WTC11 (cell line): ENCODE data around the gene IPPK. TPM values are rescaled to one million over a fixed set of nuclear protein-coding genes. Genes with fewer than 3 reads are reported as not detected.

Experiments
- ATAC-seq: fragments of 200-7000 bp; cut with Tn5 transposase; 2 replicates; pipeline ENCODE4 v1.10.0; 2021; ENCODE audit warnings: mild to moderate bottlenecking, moderate library complexity
- CTCF ChIA-PET: fragments of 300-600 bp; sonication (Branson Sonifier 250); formaldehyde crosslinking; loops from one replicate; lab custom pipeline; 2021; ENCODE audit warnings: antibody characterized with exemption; lab: Charles Lee
- POLR2A ChIA-PET: fragments of 350-600 bp; sonication (Branson Sonifier 250); formaldehyde crosslinking; loops from one replicate; lab custom pipeline; 2021; ENCODE audit warnings: antibody characterized with exemption; lab: Charles Lee
- DNase-seq: peaks from one replicate; pipeline ENCODE4 v3.0.0; 2021; ENCODE audit warnings: low spot score
- H3K27ac Mint-ChIP-seq: 2 replicates; pipeline ENCODE4 v1.8.0; 2021; ENCODE audit warnings: mixed read lengths
- H3K27me3 Mint-ChIP-seq: 2 replicates; pipeline ENCODE4 v1.8.0; 2021; ENCODE audit warnings: low read depth, mild to moderate bottlenecking, moderate library complexity, mixed read lengths
- H3K36me3 Mint-ChIP-seq: 2 replicates; pipeline ENCODE4 v1.8.0; 2021; ENCODE audit warnings: mixed read lengths
- H3K4me1 Mint-ChIP-seq: 2 replicates; pipeline ENCODE4 v1.8.0; 2022; ENCODE audit warnings: mixed read lengths
- H3K4me3 Mint-ChIP-seq: 2 replicates; pipeline ENCODE4 v1.8.0; 2021; ENCODE audit warnings: mild to moderate bottlenecking, moderate library complexity, mixed read lengths
- H3K9me3 Mint-ChIP-seq: 2 replicates; pipeline ENCODE4 v1.8.0; 2021; ENCODE audit warnings: mixed read lengths
- FOXJ3 ChIP-seq: sonication (generic); formaldehyde crosslinking; IDR thresholded peaks from 2 replicates; pipeline ENCODE4 v1.9.0; 2021; ENCODE audit warnings: missing genetic modification reagents, mild to moderate bottlenecking, borderline replicate concordance
- FOXK1 ChIP-seq: sonication (generic); formaldehyde crosslinking; IDR thresholded peaks from 2 replicates; pipeline ENCODE4 v1.8.0; 2022; ENCODE audit warnings: mild to moderate bottlenecking, moderate library complexity, missing genetic modification reagents
- GRHL2 ChIP-seq: fragments of 250-450 bp; sonication (Bioruptor Pico); IDR thresholded peaks from 2 replicates; pipeline ENCODE4 v1.8.0; 2022; ENCODE audit warnings: mild to moderate bottlenecking, moderate library complexity; ENCODE audit not compliant: insufficient replicate concordance, severe bottlenecking
- JAZF1 ChIP-seq: fragments of 250-450 bp; sonication (Bioruptor Pico); IDR thresholded peaks from 2 replicates; pipeline ENCODE4 v1.9.0; 2021; ENCODE audit warnings: moderate library complexity, mild to moderate bottlenecking, inconsistent platforms
- MXD4 ChIP-seq: fragments of 250-450 bp; sonication (Bioruptor Pico); IDR thresholded peaks from 2 replicates; pipeline ENCODE4 v1.8.0; 2021; ENCODE audit warnings: mild to moderate bottlenecking, moderate library complexity, borderline replicate concordance
- NR2C2 ChIP-seq: sonication (generic); formaldehyde crosslinking; IDR thresholded peaks from 2 replicates; pipeline ENCODE4 v1.8.0; 2022; ENCODE audit warnings: mild to moderate bottlenecking, missing genetic modification reagents
- ZBTB21 ChIP-seq: sonication (generic); formaldehyde crosslinking; IDR thresholded peaks from 2 replicates; pipeline ENCODE4 v1.8.1; 2023; ENCODE audit warnings: mild to moderate bottlenecking, missing genetic modification reagents, borderline replicate concordance
- ZNF138 ChIP-seq: sonication (generic); formaldehyde crosslinking; conservative IDR thresholded peaks from 2 replicates; pipeline ENCODE4 v1.8.1; 2022; ENCODE audit warnings: mild to moderate bottlenecking, moderate library complexity, missing genetic modification reagents
- total RNA-seq: library from RNA; stranded (reverse); gene quantifications from 3 replicates; pipeline ENCODE4 v1.2.3, GENCODE V29; 2021
- TF ChIP-seq, protein P1 (sequence below): sonication (generic); formaldehyde crosslinking; IDR thresholded peaks from 2 replicates; pipeline ENCODE4 v1.8.1; 2022; ENCODE audit warnings: missing genetic modification reagents, borderline replicate concordance
- TF ChIP-seq, protein P2 (sequence below): sonication (generic); formaldehyde crosslinking; conservative IDR thresholded peaks from 2 replicates; pipeline ENCODE4 v1.8.1; 2023; ENCODE audit warnings: mild to moderate bottlenecking, low read depth, missing genetic modification reagents, moderate library complexity
- TF ChIP-seq, protein P3 (sequence below): sonication (generic); formaldehyde crosslinking; IDR thresholded peaks from 2 replicates; pipeline ENCODE4 v1.8.1; 2023; ENCODE audit warnings: mild to moderate bottlenecking, missing genetic modification reagents, borderline replicate concordance
- TF ChIP-seq, protein P4 (sequence below): fragments of 250-450 bp; sonication (Bioruptor Pico); IDR thresholded peaks from 2 replicates; pipeline ENCODE4 v1.9.0; 2021; ENCODE audit warnings: mild to moderate bottlenecking
- TF ChIP-seq, protein P5 (sequence below): sonication (generic); formaldehyde crosslinking; IDR thresholded peaks from 2 replicates; pipeline ENCODE4 v1.8.1; 2022; ENCODE audit warnings: mild to moderate bottlenecking, moderate library complexity, missing genetic modification reagents
- TF ChIP-seq, protein P6 (sequence below): sonication (generic); formaldehyde crosslinking; IDR thresholded peaks from 2 replicates; pipeline ENCODE4 v1.8.0; 2022; ENCODE audit warnings: mild to moderate bottlenecking, missing genetic modification reagents
- TF ChIP-seq, protein P7 (sequence below): fragments of 250-450 bp; sonication (Bioruptor Pico); IDR thresholded peaks from 2 replicates; pipeline ENCODE4 v1.8.0; 2021; ENCODE audit warnings: mild to moderate bottlenecking

Gene IPPK
- total RNA-seq, 1 experiment from 2014 or later, result 8.6 TPM

DNA sequence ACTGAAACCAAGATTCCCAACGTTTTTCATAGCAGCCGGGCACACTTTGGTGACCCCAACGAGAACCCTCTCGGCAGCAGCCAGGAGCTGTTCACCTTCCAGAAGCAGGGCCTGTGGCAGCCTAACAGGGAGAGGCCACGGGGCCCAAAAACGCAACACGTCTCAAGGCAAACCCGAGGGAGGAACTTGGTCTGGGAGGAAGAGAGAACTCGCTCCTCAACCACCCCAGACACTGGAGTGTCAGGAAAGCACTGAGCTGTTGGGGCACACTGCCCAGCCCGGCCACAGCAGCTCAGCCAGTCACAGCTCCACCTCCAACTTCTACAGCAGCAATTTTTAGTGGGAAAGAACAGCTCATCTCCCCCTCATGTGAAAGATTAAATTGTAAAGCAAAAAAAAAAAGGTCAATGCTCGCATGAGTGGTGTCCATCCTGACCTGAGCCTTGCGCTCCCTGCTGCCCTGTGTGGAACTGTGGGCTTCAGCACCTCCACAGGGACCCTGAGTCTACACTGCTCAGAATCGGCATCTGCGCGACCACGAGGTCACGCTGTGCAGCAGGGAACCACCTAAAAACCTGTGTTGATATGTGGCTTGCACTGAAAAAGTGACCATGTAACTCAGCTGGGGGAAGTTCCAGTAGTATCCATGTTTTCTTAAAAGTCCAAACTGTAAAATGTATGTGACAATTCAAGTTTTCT lies 55.0 kb downstream of the IPPK start:
- Mint-ChIP-seq H3K9me3 (no peaks in the 10 kb centered on the region), H3K27ac (no peak overlapping the region), H3K4me3 (no peak overlapping the region), H3K27me3 (no peaks in the 10 kb centered on the region), H3K4me1 (no peaks in the 10 kb centered on the region), H3K36me3 (peaks cover 40% of the 10 kb centered on the region)
- ATAC-seq (no peak), DNase-seq (no peak)
- CTCF ChIA-PET, result no interaction called here
- TF ChIP-seq MXD4 (no peak), ZNF138 (CRISPR knock-in tag) (no peak), FOXJ3 (no peak), GRHL2 (CRISPR knock-in tag) (no peak), ZBTB21 (CRISPR knock-in tag) (no peak), JAZF1 (CRISPR knock-in tag) (no peak), FOXK1 (CRISPR knock-in tag) (no peak), NR2C2 (CRISPR knock-in tag) (no peak)
- TF ChIP-seq, protein P1, sequence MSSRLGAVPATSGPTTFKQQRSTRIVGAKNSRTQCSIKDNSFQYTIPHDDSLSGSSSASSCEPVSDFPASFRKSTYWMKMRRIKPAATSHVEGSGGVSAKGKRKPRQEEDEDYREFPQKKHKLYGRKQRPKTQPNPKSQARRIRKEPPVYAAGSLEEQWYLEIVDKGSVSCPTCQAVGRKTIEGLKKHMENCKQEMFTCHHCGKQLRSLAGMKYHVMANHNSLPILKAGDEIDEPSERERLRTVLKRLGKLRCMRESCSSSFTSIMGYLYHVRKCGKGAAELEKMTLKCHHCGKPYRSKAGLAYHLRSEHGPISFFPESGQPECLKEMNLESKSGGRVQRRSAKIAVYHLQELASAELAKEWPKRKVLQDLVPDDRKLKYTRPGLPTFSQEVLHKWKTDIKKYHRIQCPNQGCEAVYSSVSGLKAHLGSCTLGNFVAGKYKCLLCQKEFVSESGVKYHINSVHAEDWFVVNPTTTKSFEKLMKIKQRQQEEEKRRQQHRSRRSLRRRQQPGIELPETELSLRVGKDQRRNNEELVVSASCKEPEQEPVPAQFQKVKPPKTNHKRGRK (CRISPR knock-in tag), result no peak
- TF ChIP-seq, protein P2, sequence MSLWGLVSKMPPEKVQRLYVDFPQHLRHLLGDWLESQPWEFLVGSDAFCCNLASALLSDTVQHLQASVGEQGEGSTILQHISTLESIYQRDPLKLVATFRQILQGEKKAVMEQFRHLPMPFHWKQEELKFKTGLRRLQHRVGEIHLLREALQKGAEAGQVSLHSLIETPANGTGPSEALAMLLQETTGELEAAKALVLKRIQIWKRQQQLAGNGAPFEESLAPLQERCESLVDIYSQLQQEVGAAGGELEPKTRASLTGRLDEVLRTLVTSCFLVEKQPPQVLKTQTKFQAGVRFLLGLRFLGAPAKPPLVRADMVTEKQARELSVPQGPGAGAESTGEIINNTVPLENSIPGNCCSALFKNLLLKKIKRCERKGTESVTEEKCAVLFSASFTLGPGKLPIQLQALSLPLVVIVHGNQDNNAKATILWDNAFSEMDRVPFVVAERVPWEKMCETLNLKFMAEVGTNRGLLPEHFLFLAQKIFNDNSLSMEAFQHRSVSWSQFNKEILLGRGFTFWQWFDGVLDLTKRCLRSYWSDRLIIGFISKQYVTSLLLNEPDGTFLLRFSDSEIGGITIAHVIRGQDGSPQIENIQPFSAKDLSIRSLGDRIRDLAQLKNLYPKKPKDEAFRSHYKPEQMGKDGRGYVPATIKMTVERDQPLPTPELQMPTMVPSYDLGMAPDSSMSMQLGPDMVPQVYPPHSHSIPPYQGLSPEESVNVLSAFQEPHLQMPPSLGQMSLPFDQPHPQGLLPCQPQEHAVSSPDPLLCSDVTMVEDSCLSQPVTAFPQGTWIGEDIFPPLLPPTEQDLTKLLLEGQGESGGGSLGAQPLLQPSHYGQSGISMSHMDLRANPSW (CRISPR knock-in tag), result no peak
- TF ChIP-seq, protein P3, sequence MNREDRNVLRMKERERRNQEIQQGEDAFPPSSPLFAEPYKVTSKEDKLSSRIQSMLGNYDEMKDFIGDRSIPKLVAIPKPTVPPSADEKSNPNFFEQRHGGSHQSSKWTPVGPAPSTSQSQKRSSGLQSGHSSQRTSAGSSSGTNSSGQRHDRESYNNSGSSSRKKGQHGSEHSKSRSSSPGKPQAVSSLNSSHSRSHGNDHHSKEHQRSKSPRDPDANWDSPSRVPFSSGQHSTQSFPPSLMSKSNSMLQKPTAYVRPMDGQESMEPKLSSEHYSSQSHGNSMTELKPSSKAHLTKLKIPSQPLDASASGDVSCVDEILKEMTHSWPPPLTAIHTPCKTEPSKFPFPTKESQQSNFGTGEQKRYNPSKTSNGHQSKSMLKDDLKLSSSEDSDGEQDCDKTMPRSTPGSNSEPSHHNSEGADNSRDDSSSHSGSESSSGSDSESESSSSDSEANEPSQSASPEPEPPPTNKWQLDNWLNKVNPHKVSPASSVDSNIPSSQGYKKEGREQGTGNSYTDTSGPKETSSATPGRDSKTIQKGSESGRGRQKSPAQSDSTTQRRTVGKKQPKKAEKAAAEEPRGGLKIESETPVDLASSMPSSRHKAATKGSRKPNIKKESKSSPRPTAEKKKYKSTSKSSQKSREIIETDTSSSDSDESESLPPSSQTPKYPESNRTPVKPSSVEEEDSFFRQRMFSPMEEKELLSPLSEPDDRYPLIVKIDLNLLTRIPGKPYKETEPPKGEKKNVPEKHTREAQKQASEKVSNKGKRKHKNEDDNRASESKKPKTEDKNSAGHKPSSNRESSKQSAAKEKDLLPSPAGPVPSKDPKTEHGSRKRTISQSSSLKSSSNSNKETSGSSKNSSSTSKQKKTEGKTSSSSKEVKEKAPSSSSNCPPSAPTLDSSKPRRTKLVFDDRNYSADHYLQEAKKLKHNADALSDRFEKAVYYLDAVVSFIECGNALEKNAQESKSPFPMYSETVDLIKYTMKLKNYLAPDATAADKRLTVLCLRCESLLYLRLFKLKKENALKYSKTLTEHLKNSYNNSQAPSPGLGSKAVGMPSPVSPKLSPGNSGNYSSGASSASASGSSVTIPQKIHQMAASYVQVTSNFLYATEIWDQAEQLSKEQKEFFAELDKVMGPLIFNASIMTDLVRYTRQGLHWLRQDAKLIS (CRISPR knock-in tag), result no peak
- TF ChIP-seq, protein P4, sequence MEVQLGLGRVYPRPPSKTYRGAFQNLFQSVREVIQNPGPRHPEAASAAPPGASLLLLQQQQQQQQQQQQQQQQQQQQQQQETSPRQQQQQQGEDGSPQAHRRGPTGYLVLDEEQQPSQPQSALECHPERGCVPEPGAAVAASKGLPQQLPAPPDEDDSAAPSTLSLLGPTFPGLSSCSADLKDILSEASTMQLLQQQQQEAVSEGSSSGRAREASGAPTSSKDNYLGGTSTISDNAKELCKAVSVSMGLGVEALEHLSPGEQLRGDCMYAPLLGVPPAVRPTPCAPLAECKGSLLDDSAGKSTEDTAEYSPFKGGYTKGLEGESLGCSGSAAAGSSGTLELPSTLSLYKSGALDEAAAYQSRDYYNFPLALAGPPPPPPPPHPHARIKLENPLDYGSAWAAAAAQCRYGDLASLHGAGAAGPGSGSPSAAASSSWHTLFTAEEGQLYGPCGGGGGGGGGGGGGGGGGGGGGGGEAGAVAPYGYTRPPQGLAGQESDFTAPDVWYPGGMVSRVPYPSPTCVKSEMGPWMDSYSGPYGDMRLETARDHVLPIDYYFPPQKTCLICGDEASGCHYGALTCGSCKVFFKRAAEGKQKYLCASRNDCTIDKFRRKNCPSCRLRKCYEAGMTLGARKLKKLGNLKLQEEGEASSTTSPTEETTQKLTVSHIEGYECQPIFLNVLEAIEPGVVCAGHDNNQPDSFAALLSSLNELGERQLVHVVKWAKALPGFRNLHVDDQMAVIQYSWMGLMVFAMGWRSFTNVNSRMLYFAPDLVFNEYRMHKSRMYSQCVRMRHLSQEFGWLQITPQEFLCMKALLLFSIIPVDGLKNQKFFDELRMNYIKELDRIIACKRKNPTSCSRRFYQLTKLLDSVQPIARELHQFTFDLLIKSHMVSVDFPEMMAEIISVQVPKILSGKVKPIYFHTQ (CRISPR knock-in tag), result no peak
- TF ChIP-seq, protein P5, sequence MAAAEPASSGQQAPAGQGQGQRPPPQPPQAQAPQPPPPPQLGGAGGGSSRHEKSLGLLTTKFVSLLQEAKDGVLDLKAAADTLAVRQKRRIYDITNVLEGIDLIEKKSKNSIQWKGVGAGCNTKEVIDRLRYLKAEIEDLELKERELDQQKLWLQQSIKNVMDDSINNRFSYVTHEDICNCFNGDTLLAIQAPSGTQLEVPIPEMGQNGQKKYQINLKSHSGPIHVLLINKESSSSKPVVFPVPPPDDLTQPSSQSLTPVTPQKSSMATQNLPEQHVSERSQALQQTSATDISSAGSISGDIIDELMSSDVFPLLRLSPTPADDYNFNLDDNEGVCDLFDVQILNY (CRISPR knock-in tag), result no peak
- TF ChIP-seq, protein P6, sequence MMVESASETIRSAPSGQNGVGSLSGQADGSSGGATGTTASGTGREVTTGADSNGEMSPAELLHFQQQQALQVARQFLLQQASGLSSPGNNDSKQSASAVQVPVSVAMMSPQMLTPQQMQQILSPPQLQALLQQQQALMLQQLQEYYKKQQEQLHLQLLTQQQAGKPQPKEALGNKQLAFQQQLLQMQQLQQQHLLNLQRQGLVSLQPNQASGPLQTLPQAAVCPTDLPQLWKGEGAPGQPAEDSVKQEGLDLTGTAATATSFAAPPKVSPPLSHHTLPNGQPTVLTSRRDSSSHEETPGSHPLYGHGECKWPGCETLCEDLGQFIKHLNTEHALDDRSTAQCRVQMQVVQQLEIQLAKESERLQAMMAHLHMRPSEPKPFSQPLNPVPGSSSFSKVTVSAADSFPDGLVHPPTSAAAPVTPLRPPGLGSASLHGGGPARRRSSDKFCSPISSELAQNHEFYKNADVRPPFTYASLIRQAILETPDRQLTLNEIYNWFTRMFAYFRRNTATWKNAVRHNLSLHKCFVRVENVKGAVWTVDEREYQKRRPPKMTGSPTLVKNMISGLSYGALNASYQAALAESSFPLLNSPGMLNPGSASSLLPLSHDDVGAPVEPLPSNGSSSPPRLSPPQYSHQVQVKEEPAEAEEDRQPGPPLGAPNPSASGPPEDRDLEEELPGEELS (CRISPR knock-in tag), result no peak
- TF ChIP-seq, protein P7, sequence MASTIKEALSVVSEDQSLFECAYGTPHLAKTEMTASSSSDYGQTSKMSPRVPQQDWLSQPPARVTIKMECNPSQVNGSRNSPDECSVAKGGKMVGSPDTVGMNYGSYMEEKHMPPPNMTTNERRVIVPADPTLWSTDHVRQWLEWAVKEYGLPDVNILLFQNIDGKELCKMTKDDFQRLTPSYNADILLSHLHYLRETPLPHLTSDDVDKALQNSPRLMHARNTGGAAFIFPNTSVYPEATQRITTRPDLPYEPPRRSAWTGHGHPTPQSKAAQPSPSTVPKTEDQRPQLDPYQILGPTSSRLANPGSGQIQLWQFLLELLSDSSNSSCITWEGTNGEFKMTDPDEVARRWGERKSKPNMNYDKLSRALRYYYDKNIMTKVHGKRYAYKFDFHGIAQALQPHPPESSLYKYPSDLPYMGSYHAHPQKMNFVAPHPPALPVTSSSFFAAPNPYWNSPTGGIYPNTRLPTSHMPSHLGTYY (CRISPR knock-in tag), result no peak
- POLR2A ChIA-PET, result no interaction called here
